NOMO-1 treated with DMSO at 0.1 percent for 48 hours (cell line): ENCODE data around the gene ACOT11.
A peak's percentile ranks its signal among the peaks of the same experiment; 100 is the strongest.
"Not testable (repeated sequence)": the region's sequence is repeated elsewhere in the genome, so short reads cannot be mapped to it uniquely, and the experiment has no call there.

Source experiments
- DNase-seq: peaks from one replicate; lab custom pipeline; 2025; ENCODE audit not compliant: unreplicated experiment; lab: John Stamatoyannopoulos, UW

Gene ACOT11

DNA sequence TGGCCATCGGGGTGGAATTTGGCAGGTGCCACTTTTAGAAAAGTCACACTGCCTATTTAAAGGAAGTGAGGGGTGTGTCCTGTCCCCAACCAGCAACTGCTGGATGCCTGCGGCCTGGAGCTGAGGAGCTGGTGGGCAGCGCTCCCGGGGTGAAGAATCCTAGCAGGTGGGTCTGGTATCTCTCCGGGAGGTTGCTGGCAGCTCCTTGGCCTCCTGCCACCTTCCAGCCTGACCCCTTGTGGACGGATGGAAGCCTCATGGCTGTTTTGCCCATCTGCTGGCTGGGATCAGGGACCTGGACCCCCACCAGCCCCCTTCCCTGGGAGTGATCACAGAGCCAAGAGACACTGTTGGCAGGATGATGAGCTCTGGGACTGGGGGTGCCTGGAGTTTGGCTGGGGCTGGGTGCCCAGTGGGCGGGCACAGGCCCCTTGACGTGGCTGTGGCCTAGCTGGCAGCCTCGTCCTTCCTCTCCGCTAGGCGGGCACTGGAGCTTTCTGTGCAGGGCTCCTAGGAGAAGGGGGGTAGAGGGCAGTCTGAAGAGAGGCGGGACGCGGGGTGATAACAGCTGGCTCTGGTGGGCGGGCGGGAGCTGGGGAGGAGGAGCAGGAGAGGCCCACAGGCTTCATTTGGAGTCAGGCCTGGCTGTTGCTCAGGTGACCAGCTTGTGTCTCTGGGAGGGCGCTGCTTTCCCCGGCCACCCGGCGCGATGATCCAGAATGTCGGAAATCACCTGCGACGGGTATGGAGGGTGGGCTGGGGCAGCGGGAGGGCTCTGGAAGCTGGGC lies at the start of gene ACOT11:
Gene ACOT11, plus strand, starts transcription at position 628 of the 788 bp plus-strand sequence. Its CDS starts 82 bp downstream, at position 710.
- DNase-seq: no peak

DNA sequence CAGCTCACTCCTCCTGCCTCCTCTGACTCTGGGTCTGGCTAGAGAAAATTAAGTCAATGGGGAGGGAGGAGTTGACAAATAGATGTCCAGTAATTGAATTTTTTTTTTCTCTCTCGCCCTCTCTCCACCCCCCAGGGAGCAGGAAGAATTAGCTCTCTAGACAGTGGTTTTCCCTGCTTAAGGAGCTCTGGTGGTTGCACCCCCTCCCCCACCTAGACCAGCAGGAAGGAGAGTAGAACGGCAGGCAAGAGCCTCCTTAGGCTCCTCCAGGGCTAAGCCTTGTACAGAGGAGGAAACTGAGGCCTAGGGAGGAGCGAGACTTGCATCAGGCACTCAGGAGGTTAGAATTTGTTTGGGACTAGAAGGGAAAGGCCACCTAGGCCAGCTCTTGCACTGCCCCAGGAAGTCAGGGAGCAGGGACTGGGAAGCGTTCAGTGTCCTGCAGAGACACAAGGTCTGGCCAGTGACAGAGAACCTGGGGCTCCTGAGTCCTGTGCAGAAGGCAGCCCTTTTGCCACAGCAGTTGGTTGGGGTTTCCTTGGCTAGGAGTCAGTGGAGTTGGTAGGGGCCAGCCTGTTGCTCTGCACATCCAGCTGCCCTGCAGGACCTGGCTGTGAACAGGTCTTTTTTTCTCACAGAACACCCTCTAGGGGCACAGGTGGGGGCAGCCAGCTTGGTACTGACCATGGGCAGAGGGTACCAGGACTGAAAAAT lies 49.5 kb upstream of the ACOT11 start:
- DNase-seq: no peak

- no peak for DNase-seq
These were observed 49.0 kb upstream of the ACOT11 start for GRCh38 chr1:54499097-54499359.

GRCh38 chr1:54499360-54500106 lies 48.5 kb upstream of the ACOT11 start:
- DNase-seq: peak; percentile 10

- DNase-seq: no peak
These were observed 48.0 kb upstream of the ACOT11 start for GRCh38 chr1:54500107-54500431.

DNA sequence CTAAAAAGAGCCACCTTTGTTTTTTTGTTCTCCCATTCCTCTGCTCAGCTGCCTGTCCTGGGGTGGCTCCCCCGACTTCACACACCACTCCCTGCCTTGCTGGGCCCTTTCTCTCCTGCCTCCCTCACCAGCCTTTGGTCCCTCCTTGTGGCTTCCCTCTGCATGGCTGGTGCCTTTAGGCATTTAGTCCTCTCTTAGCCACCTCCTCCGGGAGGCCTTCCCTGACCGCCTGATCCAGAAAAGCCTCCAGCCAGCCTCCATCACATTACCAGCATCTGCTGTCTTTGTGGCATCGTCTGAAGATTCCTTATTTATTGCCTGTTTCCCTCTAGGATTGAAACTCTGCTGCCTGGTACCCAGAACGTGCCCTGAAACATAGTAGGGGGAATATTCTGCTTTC lies 46.2 kb upstream of the ACOT11 start:
- no peak for DNase-seq

DNA sequence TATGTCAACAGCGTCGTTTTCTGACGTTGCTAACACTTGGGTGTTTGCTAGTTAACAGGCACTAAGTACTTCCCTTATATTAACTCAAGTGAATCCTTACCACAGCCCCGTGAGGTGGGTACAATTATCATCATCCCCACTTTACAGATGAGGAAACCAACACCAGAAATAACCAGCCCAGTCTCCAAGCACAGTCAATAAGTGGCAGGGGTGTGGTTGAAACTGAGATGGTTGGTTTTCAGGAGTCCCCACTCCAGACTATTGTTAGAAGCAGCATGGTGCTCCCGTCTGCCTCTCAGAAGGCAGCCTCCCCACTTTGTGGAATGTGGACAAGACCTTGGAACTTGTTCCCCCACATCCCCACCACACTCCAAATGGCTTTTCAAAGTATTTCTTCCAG lies 45.7 kb upstream of the ACOT11 start:
- DNase-seq: no peak

DNA sequence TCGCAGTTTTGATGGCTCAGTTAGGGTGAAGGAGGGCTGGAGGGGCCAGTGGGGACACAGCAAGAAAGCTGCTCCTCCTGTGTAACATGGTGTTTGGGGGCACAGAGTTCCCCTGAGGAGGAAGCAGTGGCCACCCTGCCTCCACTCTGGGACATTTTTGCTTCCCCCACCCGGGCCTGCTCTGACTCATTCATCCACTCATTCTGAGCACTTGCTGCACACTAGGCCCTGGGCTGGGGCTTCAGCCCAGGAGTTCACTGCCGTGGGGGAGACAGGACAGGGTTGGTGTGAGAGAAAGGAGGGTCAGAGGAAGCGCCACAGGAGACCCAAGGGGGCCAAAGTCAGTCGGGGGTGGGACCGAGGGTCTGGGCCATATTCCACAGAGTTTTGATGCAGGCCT lies 41.4 kb upstream of the ACOT11 start:
- no peak for DNase-seq

DNA sequence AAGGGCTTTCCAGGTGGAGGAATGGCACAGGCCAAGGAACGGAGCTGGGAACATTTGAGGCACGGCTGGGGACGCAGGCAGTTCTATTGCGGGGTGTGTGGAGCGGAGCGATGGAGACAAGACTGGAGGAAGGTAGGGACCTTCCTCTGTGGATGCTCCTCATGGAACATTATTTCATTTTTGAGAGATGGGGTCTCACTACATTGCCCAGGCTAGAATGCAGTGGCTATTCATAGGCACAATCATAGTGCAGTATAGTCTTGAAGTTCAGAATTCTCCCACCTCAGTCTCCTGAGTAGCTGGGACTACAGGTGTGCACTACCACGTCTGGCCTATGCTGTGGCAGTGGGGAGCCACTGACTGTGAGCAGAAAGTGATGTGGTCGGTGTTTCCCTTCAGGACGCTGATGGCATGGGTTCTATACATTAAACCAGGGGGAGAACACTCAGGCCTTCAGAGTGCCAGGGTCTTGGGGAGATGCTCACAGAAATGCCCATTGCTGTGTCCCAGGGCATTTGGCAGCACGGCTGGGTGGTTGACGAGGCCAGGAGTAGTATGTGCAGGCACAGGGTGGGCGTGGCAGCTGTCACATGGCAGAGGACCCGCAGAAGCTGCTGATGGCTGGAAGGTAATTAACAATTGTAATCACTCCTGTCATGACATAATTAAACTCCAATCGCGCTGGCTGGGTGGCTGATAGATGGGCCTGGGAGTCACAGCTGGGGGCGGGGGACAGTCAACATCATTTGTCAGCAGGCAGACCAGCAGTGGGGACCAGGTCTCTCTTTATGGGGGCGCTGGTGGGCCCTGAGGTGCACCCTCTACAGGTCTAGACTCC lies 40.8 kb upstream of the ACOT11 start:
- DNase-seq: no peak

DNA sequence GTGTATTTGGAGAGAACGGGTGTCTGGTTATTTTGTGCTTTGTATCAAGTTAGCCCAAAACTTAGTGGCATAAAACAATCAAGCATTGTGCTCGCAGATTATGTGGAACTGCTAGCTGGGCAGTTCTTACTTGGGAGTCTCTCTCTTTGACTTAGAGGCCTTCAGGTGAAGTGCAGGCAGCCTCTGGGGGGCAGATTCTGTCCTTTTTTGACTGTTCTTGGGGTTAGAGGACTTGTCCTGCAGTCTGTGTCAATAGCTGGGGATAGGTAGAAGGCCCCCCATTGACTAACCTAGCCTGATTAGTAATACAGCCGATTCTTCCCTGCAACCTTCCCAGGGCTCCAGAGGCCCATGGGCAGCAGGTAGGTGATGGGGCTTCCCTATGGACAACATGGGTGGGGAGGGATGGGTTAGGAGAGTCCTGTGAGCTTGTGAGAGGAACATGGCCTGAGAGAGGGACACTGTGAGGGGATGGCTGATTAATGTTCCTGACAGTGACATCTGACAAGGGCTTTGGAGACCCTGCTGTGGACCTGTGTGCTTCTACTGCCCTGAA lies 37.2 kb upstream of the ACOT11 start:
- no peak for DNase-seq

DNA sequence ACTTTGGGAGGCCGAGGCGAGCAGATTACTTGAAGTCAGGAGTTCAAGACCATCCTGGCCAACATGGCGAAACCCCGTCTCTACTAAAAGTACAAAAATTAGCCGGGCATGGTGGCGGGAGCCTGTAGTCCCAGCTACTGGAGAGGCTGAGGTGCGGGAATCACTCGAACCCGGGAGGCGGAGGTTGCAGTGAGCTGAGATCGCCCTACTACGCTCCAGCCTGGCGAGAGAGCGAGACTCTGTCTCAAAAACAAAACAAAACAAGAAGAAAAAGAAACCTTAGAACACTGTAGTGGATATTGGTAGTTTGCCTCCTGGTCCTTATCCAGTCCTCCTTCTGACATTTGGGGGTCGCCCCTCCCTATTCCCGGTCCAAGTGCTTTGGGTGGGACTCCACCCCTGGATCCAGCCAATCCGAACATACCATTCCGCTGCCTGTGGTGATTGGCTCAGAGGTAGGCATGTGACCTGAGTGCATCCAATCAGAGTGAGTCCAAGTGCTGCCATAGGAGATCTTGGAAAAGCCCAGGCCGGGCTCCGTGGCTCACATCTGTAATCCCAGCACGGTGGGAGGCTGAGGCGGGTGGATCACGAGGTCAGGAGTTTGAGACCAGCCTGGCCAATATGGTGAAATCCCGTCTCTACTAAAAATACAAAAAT lies 34.0 kb upstream of the ACOT11 start:
- not testable (repeated sequence) for DNase-seq

GRCh38 chr1:54516249-54516920 lies 31.6 kb upstream of the ACOT11 start:
- no peak for DNase-seq

DNA sequence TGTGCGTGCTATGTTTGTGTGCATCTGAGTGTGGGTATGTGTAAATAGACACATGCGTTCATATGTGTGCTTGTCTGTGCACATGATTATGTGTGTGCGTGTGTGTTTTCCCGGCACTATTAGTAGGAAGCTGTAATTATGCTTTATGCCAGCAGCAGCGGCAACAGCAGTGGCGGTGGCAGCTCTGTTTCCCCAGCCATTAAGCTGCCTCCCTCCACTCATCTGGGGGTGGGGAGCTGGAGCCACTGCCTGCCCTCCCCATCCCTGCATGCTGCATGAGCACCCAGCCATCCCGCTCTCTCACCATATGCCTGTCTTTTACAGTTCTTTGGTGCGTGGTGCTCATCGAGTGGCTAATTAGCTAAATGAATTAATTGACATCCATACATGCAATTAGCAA lies 30.5 kb upstream of the ACOT11 start:
- DNase-seq: no peak

DNA sequence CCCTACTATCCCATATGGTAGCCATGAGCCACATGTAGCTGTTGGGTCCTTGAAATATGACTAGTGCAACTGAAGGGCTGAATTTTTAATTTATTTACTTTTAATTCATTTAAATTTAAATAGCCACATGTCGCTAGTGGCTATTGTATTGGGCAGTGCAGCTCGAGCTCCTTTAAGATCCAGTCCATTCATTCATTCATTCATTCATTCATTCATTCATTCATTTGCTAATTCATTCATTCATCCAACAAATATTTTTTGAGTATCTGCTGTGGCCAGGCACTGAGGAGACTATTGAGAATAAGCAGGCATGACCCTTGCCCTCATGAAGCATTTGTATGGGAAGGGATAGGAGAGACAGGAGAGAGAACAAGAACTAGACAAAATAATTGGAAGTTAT lies 29.5 kb upstream of the ACOT11 start:
- no peak for DNase-seq

- no peak for DNase-seq
These were observed 28.3 kb upstream of the ACOT11 start for GRCh38 chr1:54519709-54520108.

GRCh38 chr1:54520631-54521321 lies 27.3 kb upstream of the ACOT11 start:
- DNase-seq: no peak

DNA sequence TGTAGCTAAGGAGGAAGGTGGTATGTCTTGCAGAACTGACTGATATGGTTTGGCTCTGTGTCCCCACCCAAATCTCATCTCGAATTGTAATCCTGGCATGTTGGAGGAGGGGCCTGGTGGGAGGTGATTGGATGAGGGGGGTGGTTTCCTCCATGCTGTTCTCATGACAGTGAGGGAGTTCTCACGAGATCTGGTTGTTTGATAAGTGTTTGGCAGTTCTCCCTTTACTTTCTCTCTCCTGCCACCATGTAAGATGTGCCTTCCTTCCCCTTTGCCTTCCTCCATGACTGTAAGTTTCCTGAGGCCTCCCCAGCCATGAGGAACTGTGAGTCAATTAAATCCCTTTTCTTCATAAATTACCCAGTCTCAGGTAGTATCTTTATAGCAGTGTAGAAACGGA lies 21.5 kb upstream of the ACOT11 start:
- not testable (repeated sequence) for DNase-seq

GRCh38 chr1:54528613-54529012 lies 19.4 kb upstream of the ACOT11 start:
- no peak for DNase-seq

- no peak for DNase-seq
These were observed 16.0 kb upstream of the ACOT11 start for GRCh38 chr1:54532033-54532432.
